H1 (cell line): Measurements from ENCODE around the gene PLP2. TPM values are rescaled to one million over a fixed set of nuclear protein-coding genes. Genes with fewer than 3 reads are reported as not detected.

Experiments used
- CTCF ChIA-PET: fragments of 300-600 bp; sonication (Branson Sonifier 250); formaldehyde crosslinking; loops from one replicate; lab custom pipeline; 2021; ENCODE audit not compliant: partially characterized antibody; lab: Charles Lee
- POLR2A ChIA-PET: fragments of 300-600 bp; sonication (Branson Sonifier 250); formaldehyde crosslinking; loops from one replicate; lab custom pipeline; 2021; ENCODE audit warnings: inconsistent platforms; ENCODE audit not compliant: partially characterized antibody; lab: Charles Lee
- DNase-seq, 2 experiments: peaks; one replicate each; pipeline versions ENCODE4 v3.0.0 to v3.0.0-alpha.2; 2010 to 2022; ENCODE audit warnings: low spot score in 2 of 2, low read depth in 1 of 2, mixed read lengths in 1 of 2
- FAIRE-seq: peaks from 2 replicates; lab custom pipeline; 2011; peaks lifted over from hg19 to GRCh38; lab: Jason Lieb, UNC
- H2AFZ ChIP-seq: 2 replicates; pipeline ENCODE4 v1.8.1; 2012; ENCODE audit warnings: low read length, inconsistent platforms
- H2AK5ac ChIP-seq: 2 replicates; pipeline ENCODE4 v1.6.1; 2013; ENCODE audit warnings: low read depth, low read length
- H2BK120ac ChIP-seq: replicated peaks from 2 replicates; pipeline ENCODE3; 2013; ENCODE audit warnings: low read depth, low read length, inconsistent platforms
- H2BK12ac ChIP-seq: 2 replicates; pipeline ENCODE4 v1.6.1; 2013; ENCODE audit warnings: low read depth, low read length
- H2BK15ac ChIP-seq: 2 replicates; pipeline ENCODE4 v1.6.1; 2013; ENCODE audit warnings: low read length
- H2BK20ac ChIP-seq: 2 replicates; pipeline ENCODE4 v1.6.1; 2013; ENCODE audit warnings: low read length
- H2BK5ac ChIP-seq: 2 replicates; pipeline ENCODE4 v1.6.1; 2013; ENCODE audit warnings: low read depth, low read length
- H3K14ac ChIP-seq: 2 replicates; pipeline ENCODE4 v1.6.1; 2013; ENCODE audit warnings: inconsistent platforms; ENCODE audit not compliant: insufficient read length
- H3K18ac ChIP-seq: 2 replicates; pipeline ENCODE4 v1.6.1; 2013; ENCODE audit warnings: low read length; ENCODE audit errors: extremely low read depth
- H3K23ac ChIP-seq: 2 replicates; pipeline ENCODE4 v1.6.1; 2013; ENCODE audit warnings: inconsistent platforms; ENCODE audit not compliant: insufficient read length
- H3K23me2 ChIP-seq: 2 replicates; pipeline ENCODE4 v1.6.1; 2013; ENCODE audit warnings: low read depth, low read length
- H3K27ac ChIP-seq: 2 replicates; pipeline ENCODE4 v1.6.1; 2011; ENCODE audit warnings: low read depth, low read length, inconsistent platforms
- H3K27me3 ChIP-seq, 4 experiments: replicated peaks in 1 of 4; 1 replicate in 1 of 4; 2 replicates in 3 of 4; pipeline versions ENCODE4 v1.6.1 to v1.8.1; 2011 to 2013; ENCODE audit warnings: low read length in 3 of 4, mild to moderate bottlenecking in 3 of 4, inconsistent platforms in 2 of 4, mixed read lengths in 2 of 4, moderate library complexity in 1 of 4; ENCODE audit not compliant: control insufficient read depth in 3 of 4, insufficient read depth in 3 of 4; ENCODE audit errors: extremely low read depth in 1 of 4
- H3K36me3 ChIP-seq, 4 experiments: 2 replicates each; pipeline versions ENCODE4 v1.6.1 to v1.8.1; 2011 to 2013; ENCODE audit warnings: mild to moderate bottlenecking in 4 of 4, low read length in 3 of 4, moderate library complexity in 2 of 4, control low read depth in 1 of 4, inconsistent platforms in 1 of 4; ENCODE audit not compliant: insufficient read depth in 4 of 4, control insufficient read depth in 2 of 4
- H3K4ac ChIP-seq: replicated peaks from 2 replicates; pipeline ENCODE3; 2013; ENCODE audit warnings: low read length, low read depth, mixed read lengths, inconsistent platforms; ENCODE audit not compliant: insufficient read length
- H3K4me1 ChIP-seq, 4 experiments: replicated peaks in 1 of 4; 1 replicate in 1 of 4; 2 replicates in 3 of 4; pipeline versions ENCODE4 v1.6.1 to v1.8.1; 2011 to 2013; ENCODE audit warnings: low read length in 3 of 4, inconsistent platforms in 2 of 4, mixed read lengths in 1 of 4; ENCODE audit not compliant: insufficient read depth in 4 of 4, control insufficient read depth in 3 of 4
- H3K4me2 ChIP-seq, 2 experiments: 2 replicates each; pipeline versions ENCODE4 v1.6.1 to v1.8.1; 2011 to 2013; ENCODE audit warnings: low read depth in 2 of 2, low read length in 2 of 2, control low read depth in 1 of 2, inconsistent platforms in 1 of 2, mild to moderate bottlenecking in 1 of 2; ENCODE audit not compliant: insufficient read depth in 1 of 2
- H3K4me3 ChIP-seq, 4 experiments: fragments of 200-600, 300-600 bp in 1 of 4; sonication (generic), shearing (Covaris generic), sonication (Bioruptor Twin) in 1 of 4; 2 replicates each; pipeline versions ENCODE4 v1.5.1 to v1.8.1; 2011 to 2016; ENCODE audit warnings: low read length in 4 of 4, low read depth in 3 of 4, control low read depth in 2 of 4, inconsistent platforms in 2 of 4, mild to moderate bottlenecking in 2 of 4, mixed read lengths in 1 of 4, moderate library complexity in 1 of 4; ENCODE audit not compliant: insufficient read depth in 2 of 4; ENCODE audit errors: extremely low read depth in 1 of 4
- H3K56ac ChIP-seq: replicated peaks from 2 replicates; pipeline ENCODE3; 2013; ENCODE audit warnings: low read depth, mild to moderate bottlenecking, mixed read lengths, low read length, inconsistent platforms; ENCODE audit not compliant: insufficient read length
- H3K79me1 ChIP-seq: 2 replicates; pipeline ENCODE4 v1.6.1; 2013; ENCODE audit warnings: low read depth, low read length, control low read depth
- H3K79me2 ChIP-seq, 2 experiments: 2 replicates each; pipeline versions ENCODE4 v1.6.1 to v1.8.1; 2012 to 2013; ENCODE audit warnings: low read length in 2 of 2, mild to moderate bottlenecking in 2 of 2, inconsistent platforms in 1 of 2; ENCODE audit not compliant: insufficient read depth in 2 of 2, control insufficient read depth in 1 of 2
- H3K9ac ChIP-seq, 4 experiments: replicated peaks in 1 of 4; 1 replicate in 1 of 4; 2 replicates in 3 of 4; pipeline versions ENCODE4 v1.6.1 to v1.8.1; 2011 to 2013; ENCODE audit warnings: low read depth in 3 of 4, low read length in 3 of 4, control low read depth in 2 of 4, mild to moderate bottlenecking in 2 of 4, moderate library complexity in 2 of 4, inconsistent platforms in 1 of 4; ENCODE audit errors: extremely low read depth in 1 of 4
- H3K9me3 ChIP-seq, 2 experiments: 2 replicates each; pipeline versions ENCODE4 v1.6.1 to v1.8.1; 2012 to 2013; ENCODE audit warnings: mild to moderate bottlenecking in 2 of 2, moderate library complexity in 2 of 2, control low read depth in 1 of 2, inconsistent platforms in 1 of 2, low read depth in 1 of 2, low read length in 1 of 2, mixed read lengths in 1 of 2; ENCODE audit not compliant: insufficient read depth in 2 of 2
- H4K20me1 ChIP-seq, 2 experiments: replicated peaks in 1 of 2; 2 replicates each; pipeline versions ENCODE3 to v1.8.1; 2011 to 2013; ENCODE audit warnings: inconsistent platforms in 2 of 2, low read length in 2 of 2, mild to moderate bottlenecking in 1 of 2; ENCODE audit not compliant: insufficient read depth in 2 of 2, control insufficient read depth in 1 of 2
- H4K5ac ChIP-seq: 2 replicates; pipeline ENCODE4 v1.6.1; 2013; ENCODE audit warnings: low read length, low read depth, mixed read lengths, inconsistent platforms; ENCODE audit not compliant: insufficient read length
- H4K8ac ChIP-seq: 2 replicates; pipeline ENCODE4 v1.8.0; 2013; ENCODE audit warnings: mild to moderate bottlenecking, moderate library complexity, low read length, inconsistent platforms; ENCODE audit not compliant: insufficient read depth; ENCODE audit errors: extremely low read depth
- H4K91ac ChIP-seq: replicated peaks from 2 replicates; pipeline ENCODE3; 2013; ENCODE audit warnings: low read length, mixed read lengths, inconsistent platforms; ENCODE audit not compliant: insufficient read length
- ASH2L ChIP-seq: fragments of 200-600, 300-600 bp; sonication (generic); IDR thresholded peaks from one replicate; pipeline ENCODE4 v1.7.1; 2017; ENCODE audit warnings: low read length
- ATF3 ChIP-seq: IDR thresholded peaks from 2 replicates; pipeline ENCODE4 v1.6.1; 2011; ENCODE audit warnings: low read depth, mild to moderate bottlenecking, low read length; ENCODE audit not compliant: insufficient read depth
- CEBPB ChIP-seq: IDR thresholded peaks from 2 replicates; pipeline ENCODE4 v1.6.1; 2012; ENCODE audit warnings: low read depth, low read length
- CREB1 ChIP-seq: IDR thresholded peaks from 2 replicates; pipeline ENCODE4 v1.6.1; 2012; ENCODE audit warnings: inconsistent platforms
- E2F6 ChIP-seq: IDR thresholded peaks from 2 replicates; pipeline ENCODE4 v1.6.1; 2012; ENCODE audit warnings: inconsistent platforms
- GABPA ChIP-seq: IDR thresholded peaks from 2 replicates; pipeline ENCODE4 v1.6.1; 2011; ENCODE audit warnings: mild to moderate bottlenecking, low read length, moderate library complexity, borderline replicate concordance; ENCODE audit not compliant: insufficient read depth
- JUN ChIP-seq: IDR thresholded peaks from 2 replicates; pipeline ENCODE4 v1.6.1; 2011; ENCODE audit warnings: low read depth, mild to moderate bottlenecking, improper control_type of control experiment, low read length
- POLR2AphosphoS5 ChIP-seq: IDR thresholded peaks from 2 replicates; pipeline ENCODE4 v1.6.1; 2011; ENCODE audit warnings: low read depth, low read length
- SAP30 ChIP-seq: fragments of 300-600 bp; sonication (generic); IDR thresholded peaks from 2 replicates; pipeline ENCODE4 v1.7.1; 2012; ENCODE audit warnings: low read length, moderate library complexity, mild to moderate bottlenecking, inconsistent platforms; ENCODE audit not compliant: insufficient read depth, insufficient replicate concordance
- SIN3A ChIP-seq, 2 experiments: IDR thresholded peaks in 1 of 2; conservative IDR thresholded peaks in 1 of 2; 2 replicates each; pipeline ENCODE4 v1.6.1; 2011 to 2012; ENCODE audit warnings: low read length in 2 of 2, improper control_type of control experiment in 1 of 2, low read depth in 1 of 2, mild to moderate bottlenecking in 1 of 2
- SP1 ChIP-seq: IDR thresholded peaks from 2 replicates; pipeline ENCODE4 v1.6.1; 2011; ENCODE audit warnings: low read depth, low read length
- SP2 ChIP-seq: IDR thresholded peaks from 2 replicates; pipeline ENCODE4 v1.6.1; 2012; ENCODE audit warnings: mild to moderate bottlenecking, low read length, inconsistent platforms
- TCF12 ChIP-seq: IDR thresholded peaks from 2 replicates; pipeline ENCODE4 v1.6.1; 2011; ENCODE audit warnings: low read depth, mild to moderate bottlenecking, low read length
- TEAD4 ChIP-seq: IDR thresholded peaks from 2 replicates; pipeline ENCODE4 v1.6.1; 2012; ENCODE audit warnings: low read depth, low read length, inconsistent platforms, mixed read lengths
- WGBS, 2 experiments: shearing (Covaris generic) in 1 of 2; methylation state at CpG; one replicate each; pipeline versions ENCODE4 v1.1.6 to v1.1.7; 2013 to 2015; ENCODE audit warnings: low lambda C conversion rate in 2 of 2, mixed read lengths in 2 of 2, inconsistent platforms in 1 of 2, low coverage in 1 of 2, missing lambda C conversion rate in 1 of 2; ENCODE audit not compliant: insufficient replicate concordance in 2 of 2, insufficient coverage in 1 of 2, insufficient read length in 1 of 2; ENCODE audit errors: extremely low coverage in 1 of 2, missing lambda C conversion rate in 1 of 2; 5-methylcytosine and 5-hydroxymethylcytosine counted together
- polyA plus RNA-seq, 7 experiments: library from polyadenylated mRNA; depleted of rRNA in 3 of 7; stranded (reverse) in 5 of 7; unstranded in 2 of 7; fragments of >200 nt in 5 of 7; fragments of 200-250 nt in 2 of 7; gene quantifications; 1 replicate in 5 of 7; 2 replicates in 1 of 7; 4 replicates in 1 of 7; pipeline versions ENCODE4 v1.2.1 to v1.2.3, GENCODE V29; 2011 to 2013; ENCODE audit warnings: missing spikeins in 2 of 7, mixed read lengths in 2 of 7
- total RNA-seq: library from RNA; stranded (reverse); fragmentation: NEBNext Ultra II Directional; extraction: Animal tissue kit (Norgen Biotek cat#: 25700); gene quantifications from 2 replicates; pipeline ENCODE4 v1.2.1, GENCODE V29; 2021

Gene PLP2
- total and polyA plus RNA-seq, 2 of the 8 experiments (the other 6 are each of a cell fraction or from before 2014, with no cell fraction given): 10.3 to 23.4 TPM

GRCh38 chrX:49162620-49163019 lies 9.1 kb upstream of the PLP2 start, which contains the start of gene MAGIX:
Gene MAGIX (plus strand): TSS chrX:49162758. CDS start chrX:49162890, 132 bp downstream.
- DNase-seq (no peak), FAIRE-seq (no peak)
- Histone ChIP-seq H2AK5ac (no peak within 1 kb of the TSS), H3K27ac (no peak within 1 kb of the TSS), H3K23ac (no peak within 1 kb of the TSS), H3K18ac (no peak within 1 kb of the TSS), H2BK5ac (no peak within 1 kb of the TSS), H4K5ac (no peak within 1 kb of the TSS), H3K23me2 (peaks cover 9% of the 10 kb centered on the region; the same call in 1 of the 2 replicates), H3K79me1 (no peaks in the 10 kb centered on the region), H2AFZ (no peak within 1 kb of the TSS; the same call in 1 of the 2 replicates), H3K9me3 (no peaks in the 10 kb centered on the region), H4K91ac (no peak within 1 kb of the TSS), H2BK120ac (no peak within 1 kb of the TSS), H2BK12ac (no peak within 1 kb of the TSS), H3K4me2 (peak within 1 kb of the TSS; percentile 22 to 72), H2BK20ac (no peak within 1 kb of the TSS), H4K8ac (no peak within 1 kb of the TSS), H3K4me3 (peak within 1 kb of the TSS; percentile 24 to 64 (median 40); a peak in 7 of 8 replicates), H3K56ac (no peak within 1 kb of the TSS), H3K27me3 (peaks cover 1 to 11% (median 8%) of the 10 kb centered on the region in 4 experiments; a peak in 6 of 7 replicates), H4K20me1 (no peaks in the 10 kb centered on the region), H3K79me2 (no peaks in the 10 kb centered on the region), H3K4ac (no peak within 1 kb of the TSS), H3K36me3 (no peaks in the 10 kb centered on the region), H3K4me1 (peaks cover 0 to 12% (median 4%) of the 10 kb centered on the region in 4 experiments; a peak in 4 of 7 replicates), H3K14ac (no peak within 1 kb of the TSS), H2BK15ac (no peak within 1 kb of the TSS), H3K9ac (no peak within 1 kb of the TSS)
- CTCF ChIA-PET: interaction anchor here (1.5 kb wide), 1 partner anchor 22 kb away, joined by 5 read pairs; no protein-coding TSS in a partner anchor
- WGBS, 2 experiments: 7% methylated on average over 11 of the region's 28 CpGs; no CpG with 5 or more reads in 1 of the 2 experiments
- POLR2A ChIA-PET: no interaction called here
- TF ChIP-seq E2F6 (no peak), ATF3 (no peak), JUN (no peak), TCF12 (no peak), POLR2AphosphoS5 (no peak), SP1 (no peak), CEBPB (no peak), SP2 (no peak), SAP30 (no peak), CREB1 (no peak), SIN3A (conservative IDR thresholded peaks at IDR 0.05 in 1 of 2, IDR thresholded peaks at IDR 0.05 in 1 of 2; ENCODE audit: low read depth in 1 of 2, low read length in 2 of 2) (no peak), ASH2L (no peak), GABPA (no peak), TEAD4 (no peak)
